Mucosa of rectum (tissue), 2 donors: ENCODE data around the gene CST4.
"Not testable (repeated sequence)": the region's sequence is repeated elsewhere in the genome, so short reads cannot be mapped to it uniquely, and the experiment has no call there.

ENCODE experiments used
- H3K27ac ChIP-seq, 2 donors: one replicate each; pipeline ENCODE4 v1.7.0; 2013; ENCODE audit warnings: inconsistent platforms in 2 of 2, low read depth in 2 of 2, low read length in 2 of 2
- H3K27me3 ChIP-seq, 2 donors: one replicate each; pipeline ENCODE4 v1.7.0; 2013; ENCODE audit warnings: low read length in 2 of 2; ENCODE audit not compliant: control insufficient read depth in 2 of 2, insufficient read depth in 2 of 2
- H3K36me3 ChIP-seq, 2 donors: one replicate each; pipeline ENCODE4 v1.7.0; 2013; ENCODE audit warnings: low read length in 2 of 2; ENCODE audit not compliant: control insufficient read depth in 2 of 2, insufficient read depth in 2 of 2
- H3K4me1 ChIP-seq, 2 donors: one replicate each; pipeline ENCODE4 v1.7.0; 2013; ENCODE audit warnings: low read length in 2 of 2, mild to moderate bottlenecking in 1 of 2; ENCODE audit not compliant: control insufficient read depth in 2 of 2, insufficient read depth in 2 of 2
- H3K4me3 ChIP-seq, 2 donors: one replicate each; pipeline ENCODE4 v1.7.0; 2013; ENCODE audit warnings: low read length in 2 of 2
- H3K9ac ChIP-seq, 2 donors: one replicate each; pipeline ENCODE4 v1.7.0; 2013; ENCODE audit warnings: low read length in 2 of 2, low read depth in 1 of 2, mild to moderate bottlenecking in 1 of 2
- H3K9me3 ChIP-seq, 2 donors: one replicate each; pipeline ENCODE4 v1.7.0; 2013; ENCODE audit warnings: low read length in 2 of 2; ENCODE audit not compliant: control insufficient read depth in 2 of 2
- donor health status: healthy.
- donor health status: Normal muscosa, but diverticular disease.

Gene CST4

DNA sequence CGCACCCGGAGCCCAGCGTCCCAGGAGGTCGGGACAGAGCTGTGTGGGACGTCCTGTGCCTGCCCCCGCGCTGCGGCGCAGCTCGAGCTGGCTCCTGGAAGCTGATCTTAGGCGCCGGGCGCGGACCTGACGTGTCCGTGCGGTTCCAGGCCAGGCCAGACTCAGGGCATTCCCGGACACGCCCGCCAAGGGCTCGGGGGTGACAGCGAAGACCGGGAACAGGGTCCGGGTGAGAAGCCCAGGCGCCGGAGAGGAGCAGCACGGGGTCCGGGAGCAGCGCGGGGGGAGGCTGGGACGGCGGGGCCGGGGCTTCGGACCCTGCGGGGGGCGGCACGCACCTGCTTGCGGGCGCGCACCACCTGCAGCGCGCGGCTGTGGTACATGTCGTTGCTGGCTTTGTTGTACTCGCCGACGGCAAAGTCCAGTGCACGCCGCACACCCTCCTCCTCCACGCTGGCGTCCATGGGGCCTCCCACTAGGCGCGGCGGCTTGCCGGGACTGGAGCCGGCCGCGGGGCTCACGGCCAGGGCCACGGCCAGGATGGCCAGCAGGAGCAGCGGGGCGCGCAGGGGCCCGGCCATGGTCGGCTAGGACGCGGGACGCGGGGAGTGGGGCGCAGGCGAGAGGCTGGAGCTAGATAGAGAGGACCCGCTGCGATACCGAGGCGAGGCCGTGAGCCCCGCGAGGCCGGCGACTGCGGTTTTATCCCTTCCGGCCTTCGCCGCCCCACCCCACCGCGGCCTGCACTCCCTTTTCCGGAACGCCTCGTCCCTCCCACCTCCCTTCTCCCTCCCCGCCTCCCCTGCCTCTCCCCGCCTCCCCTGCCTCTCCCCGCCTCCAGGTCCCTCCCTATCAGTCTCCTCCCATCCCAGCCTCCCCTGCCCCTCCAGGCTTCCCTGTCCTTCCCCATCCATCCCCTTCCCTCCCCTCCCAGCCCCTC lies 51.3 kb downstream of the CST4 start, which contains the start of gene CST3:
TSS of gene CST3 (minus strand) at position 674 of the 940 bp plus-strand sequence. CDS start at position 581, 93 bp downstream.
- Histone ChIP-seq H3K4me3 (peak within 1 kb of the TSS; percentile 81 to 86), H3K9me3 (no peaks in the 10 kb centered on the region), H3K27me3 (no peaks in the 10 kb centered on the region), H3K4me1 (peaks cover 18 to 24% of the 10 kb centered on the region in 2 donors), H3K27ac (peak within 1 kb of the TSS; percentile 94 to 97), H3K36me3 (peaks cover 17 to 20% of the 10 kb centered on the region in 2 donors), H3K9ac (peak within 1 kb of the TSS; percentile 68 to 93)

DNA sequence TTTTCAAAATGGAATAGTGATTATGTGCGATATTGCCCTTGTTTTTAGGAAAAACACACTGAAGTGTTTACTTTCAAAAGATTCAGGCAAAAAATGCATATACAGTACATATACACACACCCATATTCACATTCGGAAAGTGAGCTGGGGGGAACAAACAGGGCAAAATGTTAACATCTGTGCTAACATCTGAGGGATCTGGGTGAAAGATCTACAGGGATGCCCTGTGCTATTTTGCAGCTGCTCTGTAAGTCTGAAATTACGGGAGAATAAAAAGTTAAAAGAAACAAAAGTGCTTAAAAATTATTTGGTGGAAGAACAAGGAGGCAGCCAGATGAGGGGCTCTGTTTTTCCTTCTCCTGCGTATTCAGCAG lies 51.9 kb downstream of the CST4 start:
- Histone ChIP-seq H3K4me3 (peak overlapping the region; percentile 81 to 86), H3K4me1 (peaks cover 18 to 24% of the 10 kb centered on the region in 2 donors), H3K9me3 (no peaks in the 10 kb centered on the region), H3K36me3 (peaks cover 17 to 22% of the 10 kb centered on the region in 2 donors), H3K9ac (peak overlapping the region; percentile 68 to 93), H3K27ac (peak overlapping the region; percentile 94 to 97), H3K27me3 (no peaks in the 10 kb centered on the region)

DNA sequence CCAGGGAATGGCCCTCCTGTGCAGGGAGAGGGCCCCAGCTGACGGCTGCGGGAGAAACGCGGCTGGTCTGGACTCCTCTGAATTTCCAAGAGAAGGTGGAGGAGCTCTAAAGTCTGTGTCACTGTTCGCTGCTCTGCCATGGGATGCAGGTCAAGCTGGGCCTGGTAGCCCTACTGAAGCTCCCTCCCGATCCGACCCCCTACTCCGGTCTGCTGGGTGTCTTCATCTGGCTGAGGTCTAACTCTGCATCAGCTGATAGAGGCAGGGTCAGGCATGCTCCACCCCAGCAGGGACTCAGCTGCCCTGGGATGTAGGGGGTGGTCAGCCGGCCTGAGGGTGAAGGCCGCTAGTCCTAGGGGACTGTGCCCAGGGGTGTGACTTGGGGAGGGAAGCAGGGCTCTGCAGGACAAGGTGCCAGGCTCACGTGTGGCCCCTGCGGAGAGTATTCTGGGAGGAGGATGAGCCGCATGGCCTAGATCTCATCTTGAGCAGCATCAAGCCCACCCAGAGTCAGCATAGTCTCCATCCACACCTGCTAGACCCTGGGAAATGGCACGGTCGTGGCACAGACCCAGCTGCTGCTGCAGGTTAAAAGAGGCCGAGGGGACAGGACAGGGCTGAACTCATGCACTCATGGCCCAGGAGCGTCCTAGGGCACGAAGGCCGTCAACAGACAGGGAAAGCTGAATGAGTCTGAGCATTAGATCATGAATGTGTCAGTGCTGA lies 52.5 kb downstream of the CST4 start:
- peak overlapping the region; percentile 68 to 93 for H3K9ac ChIP-seq
- peak overlapping the region in 1 of 2 donors; percentile 97 for H3K27ac ChIP-seq
- no peaks in the 10 kb centered on the region for H3K27me3 ChIP-seq
- H3K4me3 ChIP-seq, result peak overlapping the region; percentile 81 to 86
- H3K9me3 ChIP-seq, result no peaks in the 10 kb centered on the region
- peaks cover 17 to 22% of the 10 kb centered on the region in 2 donors for H3K36me3 ChIP-seq
- H3K4me1 ChIP-seq, result peaks cover 18 to 24% of the 10 kb centered on the region in 2 donors

DNA sequence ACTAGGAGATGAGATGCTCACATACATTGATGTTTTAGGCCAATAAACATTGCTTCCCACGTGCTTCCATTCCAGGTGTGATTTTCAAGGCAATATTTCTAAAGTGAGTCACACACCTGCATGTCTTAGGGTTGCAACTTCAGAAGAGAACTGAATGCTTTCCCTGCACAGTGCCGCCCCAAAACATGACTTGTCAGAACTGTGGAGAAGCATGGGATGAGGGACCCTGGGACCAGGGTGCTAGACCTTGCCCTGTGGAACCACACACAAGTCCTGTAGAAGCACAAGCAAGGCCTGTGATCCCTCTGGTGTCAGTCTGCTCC lies 53.1 kb downstream of the CST4 start:
- not testable (repeated sequence) for H3K9ac ChIP-seq, H3K27me3 ChIP-seq, H3K27ac ChIP-seq, H3K9me3 ChIP-seq
- peak overlapping the region; percentile 81 to 86 for H3K4me3 ChIP-seq
- peaks cover 18 to 24% of the 10 kb centered on the region in 2 donors for H3K4me1 ChIP-seq
- peaks cover 17 to 22% of the 10 kb centered on the region in 2 donors for H3K36me3 ChIP-seq
